H1 (cell line): ENCODE results near the gene TRIM41. TPM values are rescaled to one million over a fixed set of nuclear protein-coding genes. Genes with fewer than 3 reads are reported as not detected.

ENCODE experiments used
- CTCF ChIA-PET: fragments of 300-600 bp; sonication (Branson Sonifier 250); formaldehyde crosslinking; loops from one replicate; lab custom pipeline; 2021; ENCODE audit not compliant: partially characterized antibody; lab: Charles Lee
- POLR2A ChIA-PET: fragments of 300-600 bp; sonication (Branson Sonifier 250); formaldehyde crosslinking; loops from one replicate; lab custom pipeline; 2021; ENCODE audit warnings: inconsistent platforms; ENCODE audit not compliant: partially characterized antibody; lab: Charles Lee
- DNase-seq, 2 experiments: peaks; one replicate each; pipeline versions ENCODE4 v3.0.0 to v3.0.0-alpha.2; 2010 to 2022; ENCODE audit warnings: low spot score in 2 of 2, low read depth in 1 of 2, mixed read lengths in 1 of 2
- FAIRE-seq: peaks from 2 replicates; lab custom pipeline; 2011; peaks lifted over from hg19 to GRCh38; lab: Jason Lieb, UNC
- H2AFZ ChIP-seq: 2 replicates; pipeline ENCODE4 v1.8.1; 2012; ENCODE audit warnings: low read length, inconsistent platforms
- H2AK5ac ChIP-seq: 2 replicates; pipeline ENCODE4 v1.6.1; 2013; ENCODE audit warnings: low read depth, low read length
- H2BK120ac ChIP-seq: replicated peaks from 2 replicates; pipeline ENCODE3; 2013; ENCODE audit warnings: low read depth, low read length, inconsistent platforms
- H2BK12ac ChIP-seq: 2 replicates; pipeline ENCODE4 v1.6.1; 2013; ENCODE audit warnings: low read depth, low read length
- H2BK15ac ChIP-seq: 2 replicates; pipeline ENCODE4 v1.6.1; 2013; ENCODE audit warnings: low read length
- H2BK20ac ChIP-seq: 2 replicates; pipeline ENCODE4 v1.6.1; 2013; ENCODE audit warnings: low read length
- H2BK5ac ChIP-seq: 2 replicates; pipeline ENCODE4 v1.6.1; 2013; ENCODE audit warnings: low read depth, low read length
- H3K14ac ChIP-seq: 2 replicates; pipeline ENCODE4 v1.6.1; 2013; ENCODE audit warnings: inconsistent platforms; ENCODE audit not compliant: insufficient read length
- H3K18ac ChIP-seq: 2 replicates; pipeline ENCODE4 v1.6.1; 2013; ENCODE audit warnings: low read length; ENCODE audit errors: extremely low read depth
- H3K23ac ChIP-seq: 2 replicates; pipeline ENCODE4 v1.6.1; 2013; ENCODE audit warnings: inconsistent platforms; ENCODE audit not compliant: insufficient read length
- H3K23me2 ChIP-seq: 2 replicates; pipeline ENCODE4 v1.6.1; 2013; ENCODE audit warnings: low read depth, low read length
- H3K27ac ChIP-seq: 2 replicates; pipeline ENCODE4 v1.6.1; 2011; ENCODE audit warnings: low read depth, low read length, inconsistent platforms
- H3K27me3 ChIP-seq, 4 experiments: replicated peaks in 1 of 4; 1 replicate in 1 of 4; 2 replicates in 3 of 4; pipeline versions ENCODE4 v1.6.1 to v1.8.1; 2011 to 2013; ENCODE audit warnings: low read length in 3 of 4, mild to moderate bottlenecking in 3 of 4, inconsistent platforms in 2 of 4, mixed read lengths in 2 of 4, moderate library complexity in 1 of 4; ENCODE audit not compliant: control insufficient read depth in 3 of 4, insufficient read depth in 3 of 4; ENCODE audit errors: extremely low read depth in 1 of 4
- H3K36me3 ChIP-seq, 4 experiments: 2 replicates each; pipeline versions ENCODE4 v1.6.1 to v1.8.1; 2011 to 2013; ENCODE audit warnings: mild to moderate bottlenecking in 4 of 4, low read length in 3 of 4, moderate library complexity in 2 of 4, control low read depth in 1 of 4, inconsistent platforms in 1 of 4; ENCODE audit not compliant: insufficient read depth in 4 of 4, control insufficient read depth in 2 of 4
- H3K4ac ChIP-seq: replicated peaks from 2 replicates; pipeline ENCODE3; 2013; ENCODE audit warnings: low read length, low read depth, mixed read lengths, inconsistent platforms; ENCODE audit not compliant: insufficient read length
- H3K4me1 ChIP-seq, 4 experiments: replicated peaks in 1 of 4; 1 replicate in 1 of 4; 2 replicates in 3 of 4; pipeline versions ENCODE4 v1.6.1 to v1.8.1; 2011 to 2013; ENCODE audit warnings: low read length in 3 of 4, inconsistent platforms in 2 of 4, mixed read lengths in 1 of 4; ENCODE audit not compliant: insufficient read depth in 4 of 4, control insufficient read depth in 3 of 4
- H3K4me2 ChIP-seq, 2 experiments: 2 replicates each; pipeline versions ENCODE4 v1.6.1 to v1.8.1; 2011 to 2013; ENCODE audit warnings: low read depth in 2 of 2, low read length in 2 of 2, control low read depth in 1 of 2, inconsistent platforms in 1 of 2, mild to moderate bottlenecking in 1 of 2; ENCODE audit not compliant: insufficient read depth in 1 of 2
- H3K4me3 ChIP-seq, 4 experiments: fragments of 200-600, 300-600 bp in 1 of 4; sonication (generic), shearing (Covaris generic), sonication (Bioruptor Twin) in 1 of 4; 2 replicates each; pipeline versions ENCODE4 v1.5.1 to v1.8.1; 2011 to 2016; ENCODE audit warnings: low read length in 4 of 4, low read depth in 3 of 4, control low read depth in 2 of 4, inconsistent platforms in 2 of 4, mild to moderate bottlenecking in 2 of 4, mixed read lengths in 1 of 4, moderate library complexity in 1 of 4; ENCODE audit not compliant: insufficient read depth in 2 of 4; ENCODE audit errors: extremely low read depth in 1 of 4
- H3K56ac ChIP-seq: replicated peaks from 2 replicates; pipeline ENCODE3; 2013; ENCODE audit warnings: low read depth, mild to moderate bottlenecking, mixed read lengths, low read length, inconsistent platforms; ENCODE audit not compliant: insufficient read length
- H3K79me1 ChIP-seq: 2 replicates; pipeline ENCODE4 v1.6.1; 2013; ENCODE audit warnings: low read depth, low read length, control low read depth
- H3K79me2 ChIP-seq, 2 experiments: 2 replicates each; pipeline versions ENCODE4 v1.6.1 to v1.8.1; 2012 to 2013; ENCODE audit warnings: low read length in 2 of 2, mild to moderate bottlenecking in 2 of 2, inconsistent platforms in 1 of 2; ENCODE audit not compliant: insufficient read depth in 2 of 2, control insufficient read depth in 1 of 2
- H3K9ac ChIP-seq, 4 experiments: replicated peaks in 1 of 4; 1 replicate in 1 of 4; 2 replicates in 3 of 4; pipeline versions ENCODE4 v1.6.1 to v1.8.1; 2011 to 2013; ENCODE audit warnings: low read depth in 3 of 4, low read length in 3 of 4, control low read depth in 2 of 4, mild to moderate bottlenecking in 2 of 4, moderate library complexity in 2 of 4, inconsistent platforms in 1 of 4; ENCODE audit errors: extremely low read depth in 1 of 4
- H3K9me3 ChIP-seq, 2 experiments: 2 replicates each; pipeline versions ENCODE4 v1.6.1 to v1.8.1; 2012 to 2013; ENCODE audit warnings: mild to moderate bottlenecking in 2 of 2, moderate library complexity in 2 of 2, control low read depth in 1 of 2, inconsistent platforms in 1 of 2, low read depth in 1 of 2, low read length in 1 of 2, mixed read lengths in 1 of 2; ENCODE audit not compliant: insufficient read depth in 2 of 2
- H4K20me1 ChIP-seq, 2 experiments: replicated peaks in 1 of 2; 2 replicates each; pipeline versions ENCODE3 to v1.8.1; 2011 to 2013; ENCODE audit warnings: inconsistent platforms in 2 of 2, low read length in 2 of 2, mild to moderate bottlenecking in 1 of 2; ENCODE audit not compliant: insufficient read depth in 2 of 2, control insufficient read depth in 1 of 2
- H4K5ac ChIP-seq: 2 replicates; pipeline ENCODE4 v1.6.1; 2013; ENCODE audit warnings: low read length, low read depth, mixed read lengths, inconsistent platforms; ENCODE audit not compliant: insufficient read length
- H4K8ac ChIP-seq: 2 replicates; pipeline ENCODE4 v1.8.0; 2013; ENCODE audit warnings: mild to moderate bottlenecking, moderate library complexity, low read length, inconsistent platforms; ENCODE audit not compliant: insufficient read depth; ENCODE audit errors: extremely low read depth
- H4K91ac ChIP-seq: replicated peaks from 2 replicates; pipeline ENCODE3; 2013; ENCODE audit warnings: low read length, mixed read lengths, inconsistent platforms; ENCODE audit not compliant: insufficient read length
- BACH1 ChIP-seq: IDR thresholded peaks from 2 replicates; pipeline ENCODE4 v1.6.1; 2012; ENCODE audit warnings: low read length, improper control_type of control experiment
- CBX5 ChIP-seq: fragments of 300-800, 300-1000 bp; sonication (generic); IDR thresholded peaks from 2 replicates; pipeline ENCODE4 v1.7.1; 2016; ENCODE audit warnings: antibody characterized with exemption, low read length, low read depth
- CEBPB ChIP-seq: IDR thresholded peaks from 2 replicates; pipeline ENCODE4 v1.6.1; 2012; ENCODE audit warnings: low read depth, low read length
- CTCF ChIP-seq, 3 experiments: IDR thresholded peaks; 1 replicate in 2 of 3; 2 replicates in 1 of 3; pipeline versions ENCODE4 v1.5.1 to v1.6.1; 2011; ENCODE audit warnings: low read length in 3 of 3, mild to moderate bottlenecking in 3 of 3, inconsistent platforms in 2 of 3, low read depth in 1 of 3, moderate library complexity in 1 of 3; ENCODE audit not compliant: insufficient read depth in 1 of 3; ENCODE audit errors: control extremely low read depth in 1 of 3
- KDM1A ChIP-seq: fragments of 200-600, 300-600 bp; sonication (generic); IDR thresholded peaks from 2 replicates; pipeline ENCODE4 v1.7.1; 2016; ENCODE audit warnings: mild to moderate bottlenecking, low read length, borderline replicate concordance
- SRF ChIP-seq: IDR thresholded peaks from 2 replicates; pipeline ENCODE4 v1.6.1; 2011; ENCODE audit warnings: mild to moderate bottlenecking, low read depth, low read length, moderate library complexity
- TAF1 ChIP-seq: IDR thresholded peaks from 2 replicates; pipeline ENCODE4 v1.6.1; 2011; ENCODE audit warnings: mild to moderate bottlenecking, low read depth, low read length
- TAF7 ChIP-seq: optimal IDR thresholded peaks from 2 replicates; pipeline ENCODE3; 2011; ENCODE audit warnings: low read depth, mild to moderate bottlenecking, inconsistent platforms, low read length, moderate library complexity, borderline replicate concordance
- TBP ChIP-seq: IDR thresholded peaks from 2 replicates; pipeline ENCODE4 v1.6.1; 2011; ENCODE audit warnings: low read depth, low read length, improper control_type of control experiment
- ZNF274 ChIP-seq: IDR thresholded peaks from 2 replicates; pipeline ENCODE4 v1.7.0; 2012; ENCODE audit warnings: low read length, borderline replicate concordance; ENCODE audit errors: extremely low read depth
- WGBS, 2 experiments: shearing (Covaris generic) in 1 of 2; methylation state at CpG; one replicate each; pipeline versions ENCODE4 v1.1.6 to v1.1.7; 2013 to 2015; ENCODE audit warnings: low lambda C conversion rate in 2 of 2, mixed read lengths in 2 of 2, inconsistent platforms in 1 of 2, low coverage in 1 of 2, missing lambda C conversion rate in 1 of 2; ENCODE audit not compliant: insufficient replicate concordance in 2 of 2, insufficient coverage in 1 of 2, insufficient read length in 1 of 2; ENCODE audit errors: extremely low coverage in 1 of 2, missing lambda C conversion rate in 1 of 2; 5-methylcytosine and 5-hydroxymethylcytosine counted together
- polyA plus RNA-seq, 7 experiments: library from polyadenylated mRNA; depleted of rRNA in 3 of 7; stranded (reverse) in 5 of 7; unstranded in 2 of 7; fragments of >200 nt in 5 of 7; fragments of 200-250 nt in 2 of 7; gene quantifications; 1 replicate in 5 of 7; 2 replicates in 1 of 7; 4 replicates in 1 of 7; pipeline versions ENCODE4 v1.2.1 to v1.2.3, GENCODE V29; 2011 to 2013; ENCODE audit warnings: missing spikeins in 2 of 7, mixed read lengths in 2 of 7
- total RNA-seq: library from RNA; stranded (reverse); fragmentation: NEBNext Ultra II Directional; extraction: Animal tissue kit (Norgen Biotek cat#: 25700); gene quantifications from 2 replicates; pipeline ENCODE4 v1.2.1, GENCODE V29; 2021

TRIM41 gene
- total and polyA plus RNA-seq, 2 of the 8 experiments (the other 6 are each of a cell fraction or from before 2014, with no cell fraction given): 12.9 to 21.6 TPM

- peak overlapping the region; percentile 9; the same call in 1 of the 2 replicates for H2BK12ac ChIP-seq
- no peak overlapping the region for H3K4ac ChIP-seq
- no peaks in the 10 kb centered on the region for H3K79me2 ChIP-seq
- ChIA-PET POLR2A (interaction anchor here (0.8 to 11.9 kb wide), 7 partner anchors 10 to 52 kb away, joined by 3 to 90 read pairs (median 4); partner anchors contain the start of genes RACK1 and TRIM7), CTCF (interaction anchor here (1.2 to 12.3 kb wide), 5 partner anchors 10 to 87 kb away, joined by 3 to 197 read pairs (median 9); partner anchors contain the start of gene TRIM7)
- no peak overlapping the region for H3K23ac ChIP-seq
- no peak overlapping the region for H3K14ac ChIP-seq
- no peak overlapping the region for H4K91ac ChIP-seq
- no peak overlapping the region for H2AK5ac ChIP-seq
- H2BK120ac ChIP-seq: no peak overlapping the region
- H3K23me2 ChIP-seq: peaks cover 21% of the 10 kb centered on the region
- no peak overlapping the region for H3K9ac ChIP-seq
- no peaks in the 10 kb centered on the region for H3K36me3 ChIP-seq
- no peaks in the 10 kb centered on the region for H3K79me1 ChIP-seq
- H4K8ac ChIP-seq: no peak overlapping the region
- no peaks in the 10 kb centered on the region for H3K9me3 ChIP-seq
- no peak overlapping the region for H2BK15ac ChIP-seq
- no peak overlapping the region for H3K4me2 ChIP-seq
- no peak overlapping the region for H3K56ac ChIP-seq
- H3K18ac ChIP-seq: no peak overlapping the region
- no peak for DNase-seq
- H3K27me3 ChIP-seq: peaks cover 13 to 36% (median 22%) of the 10 kb centered on the region in 4 experiments
- H2AFZ ChIP-seq: no peak overlapping the region
- no peak overlapping the region for H3K4me3 ChIP-seq
- H4K5ac ChIP-seq: no peak overlapping the region
- H3K4me1 ChIP-seq: peaks cover 9 to 25% (median 22%) of the 10 kb centered on the region in 4 experiments
- no peak overlapping the region for H2BK20ac ChIP-seq
- no peak overlapping the region for H2BK5ac ChIP-seq
- WGBS, 2 experiments: 85% methylated on average over 21 of the region's 21 CpGs; no CpG with 5 or more reads in 1 of the 2 experiments
- no peak for FAIRE-seq
- no peak overlapping the region for H3K27ac ChIP-seq
- H4K20me1 ChIP-seq: peaks cover 3 to 4% of the 10 kb centered on the region in 2 experiments
- TF ChIP-seq ZNF274 (no peak), CEBPB (no peak), BACH1 (no peak), CTCF (IDR thresholded peaks at IDR 0.05; ENCODE audit: control extremely low read depth in 1 of 3, insufficient read depth in 1 of 3, low read depth in 1 of 3, low read length in 3 of 3) (peak in 2 of 3 experiments; percentile 30 to 31; a peak in 3 of 4 replicates), TAF1 (no peak), KDM1A (no peak), SRF (no peak), TBP (no peak), TAF7 (no peak), CBX5 (no peak)
These were observed 28.4 kb upstream of the TRIM41 start for GRCh38 chr5:181194489-181195248.
